H1 (cell line): ENCODE measurements around the gene BPI.

ENCODE experiments used
- CEBPB ChIP-seq: IDR thresholded peaks from 2 replicates; pipeline ENCODE4 v1.6.1; 2012; ENCODE audit warnings: low read depth, low read length
- CTCF ChIP-seq, 3 experiments: IDR thresholded peaks; 1 replicate in 2 of 3; 2 replicates in 1 of 3; pipeline versions ENCODE4 v1.5.1 to v1.6.1; 2011; ENCODE audit warnings: low read length in 3 of 3, mild to moderate bottlenecking in 3 of 3, inconsistent platforms in 2 of 3, low read depth in 1 of 3, moderate library complexity in 1 of 3; ENCODE audit not compliant: insufficient read depth in 1 of 3; ENCODE audit errors: control extremely low read depth in 1 of 3
- EGR1 ChIP-seq: IDR thresholded peaks from 2 replicates; pipeline ENCODE4 v1.6.1; 2011; ENCODE audit warnings: low read depth, low read length, borderline replicate concordance
- GTF2F1 ChIP-seq: IDR thresholded peaks from 2 replicates; pipeline ENCODE4 v1.6.1; 2012; ENCODE audit warnings: low read depth, low read length, improper control_type of control experiment, borderline replicate concordance
- POLR2A ChIP-seq, 2 experiments: IDR thresholded peaks; 1 replicate in 1 of 2; 2 replicates in 1 of 2; pipeline ENCODE4 v1.6.1; 2011; ENCODE audit warnings: low read depth in 2 of 2, low read length in 2 of 2, mild to moderate bottlenecking in 2 of 2; ENCODE audit errors: control extremely low read depth in 1 of 2
- RXRA ChIP-seq: IDR thresholded peaks from 2 replicates; pipeline ENCODE4 v1.6.1; 2011; ENCODE audit warnings: low read depth, mild to moderate bottlenecking, low read length, moderate library complexity; ENCODE audit not compliant: insufficient read depth
- TCF12 ChIP-seq: IDR thresholded peaks from 2 replicates; pipeline ENCODE4 v1.6.1; 2011; ENCODE audit warnings: low read depth, mild to moderate bottlenecking, low read length
- TF ChIP-seq, protein P1 (sequence below): IDR thresholded peaks from 2 replicates; pipeline ENCODE4 v1.6.1; 2011; ENCODE audit warnings: low read depth, mild to moderate bottlenecking, low read length; ENCODE audit not compliant: insufficient read depth

- TF ChIP-seq GTF2F1 (no peak), RXRA (no peak), CTCF (IDR thresholded peaks at IDR 0.05; ENCODE audit: control extremely low read depth in 1 of 3, insufficient read depth in 1 of 3, low read depth in 1 of 3, low read length in 3 of 3) (no peak), POLR2A (IDR thresholded peaks at IDR 0.05; ENCODE audit: control extremely low read depth in 1 of 2, low read depth in 2 of 2, low read length in 2 of 2) (no peak), EGR1 (no peak), CEBPB (no peak), TCF12 (no peak)
- TF ChIP-seq, protein P1, sequence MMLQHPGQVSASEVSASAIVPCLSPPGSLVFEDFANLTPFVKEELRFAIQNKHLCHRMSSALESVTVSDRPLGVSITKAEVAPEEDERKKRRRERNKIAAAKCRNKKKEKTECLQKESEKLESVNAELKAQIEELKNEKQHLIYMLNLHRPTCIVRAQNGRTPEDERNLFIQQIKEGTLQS = no peak
Observed at GRCh38 chr20:38369389-38369788, 65.4 kb downstream of the BPI start.
